Gastrocnemius medialis (tissue), 4 donors: Measurements from ENCODE around the gene SLC46A2. TPM values are rescaled to one million over a fixed set of nuclear protein-coding genes. Genes with fewer than 3 reads are reported as not detected.

ENCODE experiments used
- total RNA-seq, 4 donors: library from RNA; depleted of rRNA; stranded (reverse); fragments of >200 nt; gene quantifications; one replicate each; pipeline versions ENCODE4 v1.1.0 to v1.2.3, GENCODE V29; 2016

Gene SLC46A2
- total RNA-seq, 4 donors from 2014 or later: 0.13 TPM; not detected in 3

Other genes starting within 250 kb of the SLC46A2 start
- 10 to 100 TPM in 1 of 4 donors, 1 to 10 TPM in 3; 6.0 to 13.4 (median 7.8) TPM for gene INIP, start 172.8 kb downstream of the SLC46A2 start, total RNA-seq
- gene SNX30, start 140.1 kb downstream of the SLC46A2 start, total RNA-seq: 1 to 10 TPM; 2.3 to 6.1 (median 3.9) TPM
- 1 to 10 TPM in 1 of 4 donors, under 1 TPM in 2, not detected in 1; 0.13 to 1.4 (median 0.92) TPM for gene ZNF883, start 121.3 kb upstream of the SLC46A2 start, total RNA-seq
- gene ZFP37, start 165.8 kb upstream of the SLC46A2 start, total RNA-seq: 1 to 10 TPM in 3 of 4 donors, under 1 TPM in 1; 0.49 to 2.6 (median 1.7) TPM